ENCODE results near the gene TTC33.
"Not testable (repeated sequence)": the region's sequence is repeated elsewhere in the genome, so short reads cannot be mapped to it uniquely, and the experiment has no call there.

Gene TTC33

GRCh38 chr5:40649463-40650030 is 106.2 kb downstream of the TTC33 start:
- no peak for DNase-seq

GRCh38 chr5:40648150-40648549 is 107.6 kb downstream of the TTC33 start:
- no peak for DNase-seq

GRCh38 chr5:40646266-40646665 is 109.5 kb downstream of the TTC33 start:
- DNase-seq, result no peak

GRCh38 chr5:40639531-40639930 is 116.2 kb downstream of the TTC33 start:
- not testable (repeated sequence) for DNase-seq

- no peak for DNase-seq
Observed at GRCh38 chr5:40634593-40634992, 121.2 kb downstream of the TTC33 start.

- no peak for DNase-seq
Observed at GRCh38 chr5:40634154-40634553, 121.6 kb downstream of the TTC33 start.

GRCh38 chr5:40631236-40631635 is 124.5 kb downstream of the TTC33 start:
- DNase-seq, result no peak

- no peak for DNase-seq
Observed at GRCh38 chr5:40630126-40630525, 125.6 kb downstream of the TTC33 start.

- DNase-seq, result no peak
Observed at GRCh38 chr5:40628407-40628806, 127.4 kb downstream of the TTC33 start.

- no peak for DNase-seq
Observed at GRCh38 chr5:40627706-40628105, 128.1 kb downstream of the TTC33 start.

GRCh38 chr5:40626801-40627200 is 129.0 kb downstream of the TTC33 start:
- DNase-seq, result no peak

GRCh38 chr5:40623480-40624420 is 132.0 kb downstream of the TTC33 start:
- no peak for DNase-seq

GRCh38 chr5:40622463-40623252 is 133.1 kb downstream of the TTC33 start:
- DNase-seq, result no peak

GRCh38 chr5:40619421-40619820 is 136.3 kb downstream of the TTC33 start:
- DNase-seq, result no peak

GRCh38 chr5:40618926-40619325 is 136.8 kb downstream of the TTC33 start:
- no peak for DNase-seq

GRCh38 chr5:40616781-40617180 is 139.0 kb downstream of the TTC33 start:
- DNase-seq, result no peak

- DNase-seq, result no peak
Observed at GRCh38 chr5:40615586-40616170, 140.1 kb downstream of the TTC33 start.

GRCh38 chr5:40614923-40615585 is 140.7 kb downstream of the TTC33 start:
- DNase-seq, result no peak

GRCh38 chr5:40614466-40614865 is 141.3 kb downstream of the TTC33 start:
- no peak for DNase-seq

- DNase-seq, result no peak
Observed at GRCh38 chr5:40607202-40607601, 148.6 kb downstream of the TTC33 start.

GRCh38 chr5:40606077-40606765 is 149.5 kb downstream of the TTC33 start:
- DNase-seq, result no peak

All from COR-L47 (cell line).